CD4-positive, alpha-beta T cell treated with Interleukin-17A for 1 hour (primary cell): Measurements from ENCODE around the gene COL6A2.

Experiments used
- DNase-seq: peaks from one replicate; pipeline ENCODE4 v3.0.0-alpha.2; 2020

Gene COL6A2

GRCh38 chr21:46116189-46116775, 18.4 kb downstream of the COL6A2 start:
- DNase-seq: no peak

GRCh38 chr21:46116776-46117585, 19.1 kb downstream of the COL6A2 start:
- DNase-seq: no peak

- DNase-seq: no peak
Measured at GRCh38 chr21:46117586-46118315, 19.8 kb downstream of the COL6A2 start.

- no peak for DNase-seq
Measured at GRCh38 chr21:46118316-46119143, 20.6 kb downstream of the COL6A2 start.

GRCh38 chr21:46119144-46119636, 21.3 kb downstream of the COL6A2 start:
- no peak for DNase-seq

GRCh38 chr21:46119637-46120271, 21.8 kb downstream of the COL6A2 start:
- DNase-seq: no peak

GRCh38 chr21:46120301-46121285, 22.7 kb downstream of the COL6A2 start:
- DNase-seq: no peak

- DNase-seq: no peak
Measured at GRCh38 chr21:46121286-46122221, 23.6 kb downstream of the COL6A2 start.

- DNase-seq: no peak
Measured at GRCh38 chr21:46122237-46122671, 24.3 kb downstream of the COL6A2 start.

- no peak for DNase-seq
Measured at GRCh38 chr21:46122758-46123683, 25.1 kb downstream of the COL6A2 start.

GRCh38 chr21:46124083-46124925, 26.4 kb downstream of the COL6A2 start:
- DNase-seq: no peak

GRCh38 chr21:46124926-46125845, 27.3 kb downstream of the COL6A2 start:
- no peak for DNase-seq

- no peak for DNase-seq
Measured at GRCh38 chr21:46125846-46126301, 28.0 kb downstream of the COL6A2 start.

- no peak for DNase-seq
Measured at GRCh38 chr21:46126309-46127238, 28.7 kb downstream of the COL6A2 start.
